Gastroesophageal sphincter (tissue), 4 donors: ENCODE results near the gene MYEF2. TPM values are rescaled to one million over a fixed set of nuclear protein-coding genes. Genes with fewer than 3 reads are reported as not detected.

Source experiments
- ATAC-seq: fragments of 150-250 bp; one replicate; pipeline ENCODE4 v1.9.1; 2016; ENCODE audit warnings: mild to moderate bottlenecking, moderate library complexity
- H3K27ac ChIP-seq, 4 donors: fragments of 200-600 bp; sonication (generic) in 3 of 4; 1 replicate in 3 of 4; 2 replicates in 1 of 4; pipeline ENCODE4 v1.5.1; 2016 to 2019
- H3K27me3 ChIP-seq: fragments of 200-600 bp; sonication (generic); one replicate; pipeline ENCODE4 v1.5.1; 2019
- H3K36me3 ChIP-seq, 2 donors: fragments of 200-600 bp; sonication (generic); one replicate each; pipeline ENCODE4 v1.5.1; 2019; ENCODE audit warnings: control low read depth in 1 of 2
- H3K4me1 ChIP-seq, 3 donors: fragments of 200-600 bp; sonication (generic); 1 replicate in 2 of 3; 2 replicates in 1 of 3; pipeline ENCODE4 v1.5.1; 2016 to 2019; ENCODE audit warnings: control low read depth in 2 of 3
- H3K4me3 ChIP-seq, 2 donors: fragments of 200-600 bp; sonication (generic); one replicate each; pipeline ENCODE4 v1.5.1; 2019; ENCODE audit warnings: mild to moderate bottlenecking in 1 of 2, moderate library complexity in 1 of 2
- H3K9me3 ChIP-seq, 3 donors: fragments of 200-600 bp; sonication (generic); one replicate each; pipeline ENCODE4 v1.5.1; 2017 to 2019; ENCODE audit warnings: control low read depth in 2 of 3
- EP300 ChIP-seq: sonication (generic); formaldehyde crosslinking; IDR thresholded peaks from one replicate; pipeline ENCODE4 v1.6.1; 2017; ENCODE audit warnings: antibody characterized with exemption, mild to moderate bottlenecking
- POLR2A ChIP-seq, 2 donors: fragments of 450-650 bp; IDR thresholded peaks; one replicate each; pipeline ENCODE4 v1.6.1; 2017; ENCODE audit warnings: antibody characterized with exemption in 2 of 2, mild to moderate bottlenecking in 2 of 2, moderate library complexity in 1 of 2
- POLR2AphosphoS5 ChIP-seq: sonication (generic); formaldehyde crosslinking; IDR thresholded peaks from one replicate; pipeline ENCODE4 v1.6.1; 2017; ENCODE audit warnings: antibody characterized with exemption
- WGBS, 2 donors: methylation state at CpG; one replicate each; pipeline ENCODE4 v1.1.5; 2018; ENCODE audit warnings: low coverage in 1 of 2; 5-methylcytosine and 5-hydroxymethylcytosine counted together
- total RNA-seq, 4 donors: library from RNA; depleted of rRNA; stranded (reverse); fragments of >200 nt; gene quantifications; one replicate each; pipeline ENCODE4 v1.1.0, GENCODE V29; 2016
- TF ChIP-seq, protein P1 (sequence below), 4 experiments: fragments of 200-600 bp in 2 of 4; fragments of 450-650 bp in 2 of 4; sonication (generic) in 1 of 4; IDR thresholded peaks; one replicate each; pipeline ENCODE4 v1.5.1; 2017 to 2019; ENCODE audit warnings: antibody characterized with exemption in 4 of 4, mild to moderate bottlenecking in 2 of 4, moderate library complexity in 2 of 4

The MYEF2 gene
- total RNA-seq, 4 donors from 2014 or later: 19.3 to 94.2 (median 40.1) TPM

DNA sequence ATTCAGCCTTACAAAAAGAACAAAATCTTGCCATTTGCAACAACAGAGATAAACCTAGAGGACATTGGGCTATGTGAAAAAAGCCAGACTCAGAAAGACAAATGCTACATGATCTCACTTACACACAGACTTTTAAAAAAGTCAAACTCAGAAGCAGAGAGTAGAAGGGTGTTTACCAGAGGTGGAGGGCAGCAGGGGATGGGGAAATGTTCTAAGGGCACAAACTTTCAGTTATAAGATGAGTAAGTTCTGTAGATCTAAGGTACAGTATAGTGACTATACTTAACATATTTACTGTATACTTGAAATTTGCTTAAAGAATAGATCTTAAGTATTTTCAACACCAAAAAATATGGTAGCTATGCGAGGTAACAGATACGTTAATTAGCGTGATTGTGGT lies 3.0 kb downstream of the MYEF2 start:
- 93 to 96% methylated on average over 3 of the region's 3 CpGs for WGBS, 2 donors

DNA sequence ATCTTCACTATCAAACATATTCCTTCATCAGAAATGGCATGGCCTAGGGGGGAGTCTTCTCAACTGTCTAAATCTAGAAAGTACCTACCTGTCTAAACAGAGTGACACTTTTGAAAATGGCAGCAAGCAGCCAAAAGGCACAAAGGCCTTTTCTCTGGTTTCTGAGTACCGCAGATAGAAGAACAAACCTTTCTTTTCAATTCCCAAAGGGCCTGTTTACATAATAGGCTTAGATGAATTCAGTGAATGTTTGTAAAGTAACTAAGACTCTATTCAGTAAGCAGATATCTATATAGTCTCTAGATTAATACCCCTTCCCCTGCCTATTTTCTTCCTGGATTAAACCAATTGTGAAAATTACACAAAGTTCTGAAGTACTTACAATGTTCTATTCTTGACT lies 7.1 kb downstream of the MYEF2 start:
- H3K9me3 ChIP-seq: no peaks in the 10 kb centered on the region
- peaks cover 0 to 17% (median 0%) of the 10 kb centered on the region in 3 donors for H3K4me1 ChIP-seq
- no peaks in the 10 kb centered on the region for H3K36me3 ChIP-seq
- H3K27ac ChIP-seq: no peak overlapping the region
- no peaks in the 10 kb centered on the region for H3K27me3 ChIP-seq
- no peak for ATAC-seq
- TF ChIP-seq POLR2AphosphoS5 (no peak), POLR2A (IDR thresholded peaks at IDR 0.05) (no peak), EP300 (no peak)
- TF ChIP-seq, protein P1, sequence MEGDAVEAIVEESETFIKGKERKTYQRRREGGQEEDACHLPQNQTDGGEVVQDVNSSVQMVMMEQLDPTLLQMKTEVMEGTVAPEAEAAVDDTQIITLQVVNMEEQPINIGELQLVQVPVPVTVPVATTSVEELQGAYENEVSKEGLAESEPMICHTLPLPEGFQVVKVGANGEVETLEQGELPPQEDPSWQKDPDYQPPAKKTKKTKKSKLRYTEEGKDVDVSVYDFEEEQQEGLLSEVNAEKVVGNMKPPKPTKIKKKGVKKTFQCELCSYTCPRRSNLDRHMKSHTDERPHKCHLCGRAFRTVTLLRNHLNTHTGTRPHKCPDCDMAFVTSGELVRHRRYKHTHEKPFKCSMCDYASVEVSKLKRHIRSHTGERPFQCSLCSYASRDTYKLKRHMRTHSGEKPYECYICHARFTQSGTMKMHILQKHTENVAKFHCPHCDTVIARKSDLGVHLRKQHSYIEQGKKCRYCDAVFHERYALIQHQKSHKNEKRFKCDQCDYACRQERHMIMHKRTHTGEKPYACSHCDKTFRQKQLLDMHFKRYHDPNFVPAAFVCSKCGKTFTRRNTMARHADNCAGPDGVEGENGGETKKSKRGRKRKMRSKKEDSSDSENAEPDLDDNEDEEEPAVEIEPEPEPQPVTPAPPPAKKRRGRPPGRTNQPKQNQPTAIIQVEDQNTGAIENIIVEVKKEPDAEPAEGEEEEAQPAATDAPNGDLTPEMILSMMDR (IDR thresholded peaks at IDR 0.05): no peak
- H3K4me3 ChIP-seq: no peak overlapping the region
- 77 to 85% methylated on average over 1 of the region's 1 CpG for WGBS, 2 donors

More for the DNA sequence above, 3.0 kb downstream of the MYEF2 start:
- no peaks in the 10 kb centered on the region for H3K36me3 ChIP-seq
- TF ChIP-seq, protein P1 (IDR thresholded peaks at IDR 0.05): no peak
- TF ChIP-seq EP300: no peak
- TF ChIP-seq POLR2A (IDR thresholded peaks at IDR 0.05): no peak
- no peak for TF ChIP-seq POLR2AphosphoS5
- peaks cover 0 to 30% (median 0%) of the 10 kb centered on the region in 3 donors for H3K4me1 ChIP-seq
- no peaks in the 10 kb centered on the region for H3K9me3 ChIP-seq
- no peak overlapping the region for H3K27ac ChIP-seq
- H3K27me3 ChIP-seq: no peaks in the 10 kb centered on the region
- no peak for ATAC-seq
- H3K4me3 ChIP-seq: no peak overlapping the region

DNA sequence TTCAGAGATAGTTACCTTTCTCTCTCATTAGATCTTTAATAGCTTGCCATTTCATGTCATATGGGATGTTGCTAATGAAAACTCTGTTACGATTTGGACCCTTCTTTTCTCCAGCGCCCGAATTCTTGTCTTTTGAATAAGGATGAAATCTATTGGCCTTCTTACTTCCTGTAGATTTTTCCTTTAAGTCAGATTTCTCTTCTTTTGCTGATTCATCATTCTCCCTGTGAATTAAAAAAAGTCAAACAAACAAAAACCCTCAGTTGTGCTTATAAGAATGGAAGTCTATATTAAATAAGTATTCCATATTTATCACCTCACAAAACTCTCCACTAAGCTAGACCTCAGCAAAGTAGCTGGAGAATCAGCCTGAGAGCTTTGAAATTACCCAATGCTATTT lies 9.5 kb downstream of the MYEF2 start:
- TF ChIP-seq POLR2A (IDR thresholded peaks at IDR 0.05) (no peak), POLR2AphosphoS5 (no peak), EP300 (no peak)
- TF ChIP-seq, protein P1 (IDR thresholded peaks at IDR 0.05): no peak
- H3K4me1 ChIP-seq: peaks cover 0 to 10% (median 0%) of the 10 kb centered on the region in 3 donors
- ATAC-seq: no peak
- no peaks in the 10 kb centered on the region for H3K27me3 ChIP-seq
- peaks cover 0 to 19% of the 10 kb centered on the region in 2 donors for H3K36me3 ChIP-seq
- WGBS, 2 donors: 53 to 62% methylated on average over 3 of the region's 3 CpGs
- no peak overlapping the region for H3K4me3 ChIP-seq
- no peaks in the 10 kb centered on the region for H3K9me3 ChIP-seq
- H3K27ac ChIP-seq: no peak overlapping the region

DNA sequence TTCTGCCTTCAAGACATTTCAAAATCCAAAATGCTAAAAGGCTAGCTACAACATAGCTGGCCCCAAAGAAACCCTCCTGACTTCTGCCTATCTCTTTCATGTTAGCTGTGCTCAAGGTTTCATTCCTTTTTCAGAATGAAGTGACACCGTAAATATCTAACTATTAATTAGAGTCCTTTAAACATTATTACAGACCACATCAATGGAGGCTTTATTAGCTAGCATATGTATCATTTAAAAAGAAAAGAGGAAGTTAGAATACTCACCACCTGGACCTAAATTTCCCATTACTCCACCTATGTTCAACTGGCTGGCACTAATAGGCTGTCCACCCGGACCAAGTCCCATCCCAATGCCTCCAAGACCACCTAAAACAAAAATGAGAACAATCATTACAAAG lies 24.6 kb downstream of the MYEF2 start:
- Histone ChIP-seq H3K27ac (no peak overlapping the region), H3K4me1 (no peaks in the 10 kb centered on the region), H3K27me3 (no peaks in the 10 kb centered on the region), H3K36me3 (peaks cover 2 to 50% of the 10 kb centered on the region in 2 donors), H3K9me3 (no peaks in the 10 kb centered on the region), H3K4me3 (no peak overlapping the region)
- no peak for ATAC-seq
- WGBS, 2 donors: 91 to 98% methylated on average over 2 of the region's 2 CpGs
- TF ChIP-seq POLR2A (IDR thresholded peaks at IDR 0.05) (no peak), POLR2AphosphoS5 (no peak), EP300 (no peak)
- TF ChIP-seq, protein P1 (IDR thresholded peaks at IDR 0.05): no peak

DNA sequence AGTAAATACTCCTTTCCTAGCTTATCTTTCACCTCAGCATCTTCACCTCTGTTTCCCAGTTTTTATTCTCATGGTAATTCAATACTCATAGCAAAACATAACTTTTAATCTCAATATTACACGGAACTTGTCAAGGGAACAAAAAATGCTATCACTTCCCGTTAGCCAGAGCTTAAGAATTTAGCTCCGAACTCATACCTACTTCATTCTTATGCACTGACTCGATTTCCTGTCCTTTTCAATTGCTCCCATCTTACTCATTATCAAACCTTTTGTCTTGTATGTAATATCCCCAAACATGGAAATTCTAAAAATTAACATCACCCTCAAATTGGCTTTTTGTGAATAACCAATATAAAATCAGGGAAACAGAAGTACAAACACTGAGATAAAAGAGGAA lies 28.2 kb downstream of the MYEF2 start:
- peaks cover 2 to 43% of the 10 kb centered on the region in 2 donors for H3K36me3 ChIP-seq

More for the DNA sequence above, 28.2 kb downstream of the MYEF2 start:
- no peak for ATAC-seq
- TF ChIP-seq POLR2A (IDR thresholded peaks at IDR 0.05) (no peak), EP300 (no peak), POLR2AphosphoS5 (no peak)
- TF ChIP-seq, protein P1 (IDR thresholded peaks at IDR 0.05): no peak
- Histone ChIP-seq H3K4me3 (no peak overlapping the region), H3K27ac (no peak overlapping the region), H3K27me3 (no peaks in the 10 kb centered on the region), H3K4me1 (peaks cover 5 to 18% (median 5%) of the 10 kb centered on the region in 3 donors), H3K9me3 (no peaks in the 10 kb centered on the region)
- 68 to 83% methylated on average over 4 of the region's 4 CpGs for WGBS, 2 donors
